IPS-18c (cell line): ENCODE data around the gene ZNF765.
"Not testable (repeated sequence)": the region's sequence is repeated elsewhere in the genome, so short reads cannot be mapped to it uniquely, and the experiment has no call there.

Experiments used
- H3K4me3 ChIP-seq: 2 replicates; pipeline ENCODE4 v1.7.0; 2013; ENCODE audit warnings: low read depth, mild to moderate bottlenecking, low read length, moderate library complexity; ENCODE audit not compliant: insufficient read depth
- H3K9me3 ChIP-seq: one replicate; pipeline ENCODE4 v1.6.1; 2013; ENCODE audit warnings: mild to moderate bottlenecking, low read length, moderate library complexity; ENCODE audit not compliant: control insufficient read depth, insufficient read depth

ZNF765 gene

DNA sequence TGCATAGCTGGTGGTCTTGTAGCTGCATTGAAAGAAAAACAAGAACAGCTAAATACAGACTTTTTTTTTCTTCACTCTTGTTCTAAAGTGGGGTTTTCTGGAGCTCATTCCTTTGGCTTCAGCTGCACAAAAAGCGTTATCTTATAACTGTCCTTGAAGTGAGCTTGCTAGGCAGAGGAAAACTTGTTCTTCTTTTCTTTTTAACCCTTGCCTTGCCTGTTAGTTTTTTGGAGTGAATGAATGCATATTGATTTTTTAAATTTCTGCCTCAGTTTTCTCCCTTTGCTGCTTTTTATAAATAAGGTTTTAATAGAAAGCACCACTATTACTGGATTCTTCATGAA is 1.5 kb downstream of the ZNF765 start:
- H3K4me3 ChIP-seq = peak overlapping the region; percentile 28; the same call in 1 of the 2 replicates
- no peaks in the 10 kb centered on the region for H3K9me3 ChIP-seq

DNA sequence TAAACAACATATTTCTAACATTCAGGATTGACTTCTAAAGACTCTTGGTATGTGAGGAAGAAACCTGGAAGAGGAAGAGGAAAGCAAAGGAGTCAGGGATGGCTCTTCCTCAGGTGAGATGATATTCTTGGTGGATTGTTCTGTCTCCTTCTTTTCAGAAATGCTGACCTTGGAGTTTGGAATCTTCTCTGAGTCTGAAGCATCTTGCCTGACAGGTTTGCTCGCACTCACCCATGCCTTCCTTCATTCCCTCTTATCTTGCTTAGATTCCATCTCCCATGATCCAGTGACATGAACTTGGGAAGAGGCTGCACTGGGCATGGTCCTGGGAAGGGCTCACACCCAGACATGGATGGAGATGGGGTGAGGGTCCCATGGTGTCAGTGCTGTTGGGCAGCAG is 3.0 kb downstream of the ZNF765 start:
- H3K9me3 ChIP-seq, H3K4me3 ChIP-seq: not testable (repeated sequence)

- no peak overlapping the region for H3K4me3 ChIP-seq
- H3K9me3 ChIP-seq = peaks cover 8% of the 10 kb centered on the region
Measured at GRCh38 chr19:53409505-53410204, 14.7 kb downstream of the ZNF765 start.

GRCh38 chr19:53420520-53421315 is 25.8 kb downstream of the ZNF765 start:
- H3K4me3 ChIP-seq, H3K9me3 ChIP-seq: not testable (repeated sequence)

- Histone ChIP-seq H3K9me3 (no peaks in the 10 kb centered on the region), H3K4me3 (no peak overlapping the region)
Measured at GRCh38 chr19:53422551-53422950, 27.6 kb downstream of the ZNF765 start.

DNA sequence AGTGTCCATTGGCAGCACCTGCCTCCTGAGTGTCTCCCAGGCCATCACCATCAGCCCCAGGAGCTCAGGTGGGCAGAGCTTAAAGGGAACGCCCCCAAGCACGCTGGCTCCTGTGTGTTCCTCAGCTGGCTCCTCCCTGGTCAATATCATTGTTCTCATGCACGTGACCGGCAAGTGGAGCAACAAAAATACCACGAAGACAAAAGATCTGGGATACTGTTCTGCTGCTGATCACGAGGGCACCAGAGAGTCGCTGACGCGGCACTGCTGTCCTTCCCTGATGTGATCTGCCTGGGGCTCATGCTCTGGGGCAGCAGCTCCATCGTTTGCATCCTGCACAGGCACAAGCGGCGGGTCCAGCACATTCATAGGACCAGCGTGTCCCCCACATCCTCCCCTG is 28.1 kb downstream of the ZNF765 start:
- H3K4me3 ChIP-seq, H3K9me3 ChIP-seq: not testable (repeated sequence)

- not testable (repeated sequence) for H3K9me3 ChIP-seq, H3K4me3 ChIP-seq
Measured at GRCh38 chr19:53423680-53424079, 28.7 kb downstream of the ZNF765 start.

GRCh38 chr19:53424968-53425597 is 30.1 kb downstream of the ZNF765 start:
- no peaks in the 10 kb centered on the region for H3K9me3 ChIP-seq
- no peak overlapping the region for H3K4me3 ChIP-seq

DNA sequence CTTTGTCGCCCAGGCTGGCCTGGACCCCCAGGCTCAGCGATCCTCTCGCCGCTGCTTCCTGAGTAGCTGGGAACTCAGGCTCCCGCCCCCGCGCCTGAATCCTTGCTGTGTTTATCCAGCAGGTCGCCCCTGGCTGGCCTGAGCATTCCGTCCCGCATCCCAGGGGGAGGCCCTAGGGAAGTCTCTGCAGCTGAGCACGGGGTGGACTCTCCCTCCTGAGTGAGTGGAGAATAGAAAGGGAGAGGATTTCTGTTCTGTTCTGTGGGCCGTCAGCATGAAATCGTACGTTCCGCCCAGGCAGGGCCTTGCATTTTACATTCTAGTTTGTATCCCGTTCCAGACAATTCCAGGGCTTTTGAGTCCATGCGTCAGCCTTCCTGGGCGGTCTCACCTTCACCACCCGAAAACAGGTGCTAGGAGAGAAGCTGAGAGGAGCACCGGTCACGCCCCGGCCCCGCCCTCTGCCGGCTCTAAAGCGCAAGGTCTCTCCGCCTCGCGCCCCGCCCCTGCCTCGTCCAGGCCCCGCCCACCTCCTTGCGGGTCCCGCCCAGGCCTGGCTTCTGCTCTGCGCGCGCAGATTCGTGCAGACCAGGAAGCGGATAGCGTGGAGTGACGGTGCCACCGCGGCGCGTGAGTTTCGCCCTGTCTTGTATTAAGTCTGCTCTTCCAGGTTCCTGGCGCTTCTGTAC is 36.6 kb downstream of the ZNF765 start, which contains the start of gene ZNF761:
ZNF761 (plus strand) TSS at position 586 of the 689 bp plus-strand sequence. CDS start 15,285 bp downstream, outside the sequence.
- peak within 1 kb of the TSS; percentile 85 for H3K4me3 ChIP-seq
- no peaks in the 10 kb centered on the region for H3K9me3 ChIP-seq

DNA sequence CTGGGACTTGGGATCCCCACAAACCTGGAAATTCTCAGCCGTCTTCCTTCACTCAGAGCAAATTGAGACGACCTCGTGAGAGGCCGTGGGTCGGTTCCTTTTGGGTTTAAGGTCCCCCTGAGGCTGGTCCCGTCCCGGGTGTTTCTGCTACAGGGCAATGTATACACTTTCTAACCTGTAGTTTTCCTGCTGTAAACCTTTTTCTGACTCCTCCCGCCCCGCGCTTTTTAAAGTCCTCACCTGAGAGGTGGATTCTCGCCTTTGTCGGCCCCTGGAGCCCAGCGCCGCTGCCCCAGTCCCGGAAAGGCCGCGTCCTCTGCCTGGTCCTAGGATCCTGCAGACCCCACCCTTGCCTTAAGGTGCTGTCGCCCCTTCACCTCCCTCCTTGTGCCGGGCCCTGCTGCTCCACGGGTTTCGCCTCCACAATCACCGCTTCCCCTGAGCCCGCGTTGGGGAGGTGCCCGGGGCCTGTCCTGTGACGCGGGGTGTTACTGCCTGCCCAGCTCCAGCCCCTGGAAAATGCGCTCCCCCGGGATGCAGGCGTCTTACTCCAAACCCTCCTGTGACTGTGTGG is 37.2 kb downstream of the ZNF765 start:
- Histone ChIP-seq H3K9me3 (no peaks in the 10 kb centered on the region), H3K4me3 (peak overlapping the region; percentile 85)

- not testable (repeated sequence) for H3K4me3 ChIP-seq, H3K9me3 ChIP-seq
Measured at GRCh38 chr19:53443809-53444208, 48.9 kb downstream of the ZNF765 start.

GRCh38 chr19:53447196-53447595 is 52.2 kb downstream of the ZNF765 start:
- not testable (repeated sequence) for H3K9me3 ChIP-seq

GRCh38 chr19:53455828-53456227 is 60.9 kb downstream of the ZNF765 start:
- Histone ChIP-seq H3K9me3 (peaks cover 10% of the 10 kb centered on the region), H3K4me3 (no peak overlapping the region; the same call in 1 of the 2 replicates)

More at GRCh38 chr19:53447196-53447595, 52.2 kb downstream of the ZNF765 start:
- not testable (repeated sequence) for H3K4me3 ChIP-seq

- not testable (repeated sequence) for H3K4me3 ChIP-seq
- peaks cover 10% of the 10 kb centered on the region for H3K9me3 ChIP-seq
Measured at GRCh38 chr19:53460131-53460721, 65.3 kb downstream of the ZNF765 start.

- Histone ChIP-seq H3K9me3 (peaks cover 2% of the 10 kb centered on the region), H3K4me3 (no peak overlapping the region)
Measured at GRCh38 chr19:53461866-53462265, 66.9 kb downstream of the ZNF765 start.

GRCh38 chr19:53462861-53463260 is 67.9 kb downstream of the ZNF765 start:
- H3K9me3 ChIP-seq = no peaks in the 10 kb centered on the region
- H3K4me3 ChIP-seq = peak overlapping the region; percentile 42

DNA sequence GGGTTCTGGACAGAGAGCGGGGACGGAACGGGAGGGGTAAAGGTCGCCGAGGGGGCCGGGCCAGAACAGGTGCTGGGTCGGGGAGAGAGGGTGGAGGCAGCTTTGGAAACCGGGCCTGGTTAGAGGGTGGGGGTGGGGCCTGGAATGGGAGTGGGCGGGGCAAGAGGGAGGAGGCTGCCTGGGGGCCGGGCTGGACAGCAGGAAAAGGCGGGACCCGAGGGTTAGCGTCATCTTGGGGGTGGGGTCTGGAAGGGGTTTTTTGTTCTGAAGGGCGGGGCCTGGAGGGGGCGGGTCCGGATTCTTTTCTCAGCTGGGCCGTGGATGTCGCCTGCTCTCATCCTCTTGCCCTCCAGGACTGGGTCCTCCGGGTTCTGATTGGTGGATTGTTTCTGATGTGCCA is 68.3 kb downstream of the ZNF765 start:
- Histone ChIP-seq H3K9me3 (no peaks in the 10 kb centered on the region), H3K4me3 (peak overlapping the region; percentile 42)
